MM.1S (cell line): ENCODE results near the gene TRAP1.

Source experiments
- CTCF ChIP-seq: fragments of 300-600 bp; sonication (generic); IDR thresholded peaks from 2 replicates; pipeline ENCODE4 v1.5.1; 2016; ENCODE audit warnings: antibody characterized with exemption, low read length, mixed read lengths
- EZH2 ChIP-seq: fragments of 300-600 bp; sonication (generic); optimal IDR thresholded peaks from 2 replicates; pipeline ENCODE3; 2017; ENCODE audit warnings: low read depth, mild to moderate bottlenecking, antibody characterized with exemption, low read length, mixed read lengths

GRCh38 chr16:3673676-3674377 is 43.5 kb downstream of the TRAP1 start:
- TF ChIP-seq CTCF (no peak), EZH2 (no peak)
